ENCODE results near the gene GALNT2.

The GALNT2 gene

GRCh38 chr1:230224101-230224960 lies 157.3 kb downstream of the GALNT2 start:
- TF ChIP-seq CREB5 (CRISPR knock-in tag; IDR thresholded peaks at IDR 0.05; ENCODE audit: low read depth) = no peak
- no peak for TF ChIP-seq RARB (CRISPR knock-in tag; IDR thresholded peaks at IDR 0.05)
- TF ChIP-seq PATZ1 (CRISPR knock-in tag; IDR thresholded peaks at IDR 0.05; ENCODE audit: borderline replicate concordance) = no peak
- TF ChIP-seq ZNF70 (CRISPR knock-in tag; IDR thresholded peaks at IDR 0.05) = no peak
- TF ChIP-seq TSHZ2 (CRISPR knock-in tag; IDR thresholded peaks at IDR 0.05) = no peak
- TF ChIP-seq TCF4 (CRISPR knock-in tag; IDR thresholded peaks at IDR 0.05; ENCODE audit: borderline replicate concordance) = no peak
- TF ChIP-seq TOX (CRISPR knock-in tag; IDR thresholded peaks at IDR 0.05; ENCODE audit: borderline replicate concordance) = no peak
- no peak for TF ChIP-seq PPARA (CRISPR knock-in tag; IDR thresholded peaks at IDR 0.05; ENCODE audit: borderline replicate concordance)
- TF ChIP-seq POU6F1 (CRISPR knock-in tag; IDR thresholded peaks at IDR 0.05; ENCODE audit: borderline replicate concordance, low read depth) = no peak
- no peak for TF ChIP-seq CSDC2 (CRISPR knock-in tag; IDR thresholded peaks at IDR 0.05)
- TF ChIP-seq CSRNP3 (CRISPR knock-in tag; IDR thresholded peaks at IDR 0.05) = no peak
- no peak for TF ChIP-seq ZC3H10 (CRISPR knock-in tag; IDR thresholded peaks at IDR 0.05)
- TF ChIP-seq GLIS3 (CRISPR knock-in tag; IDR thresholded peaks at IDR 0.05) = no peak
- no peak for TF ChIP-seq SNAI2 (CRISPR knock-in tag; IDR thresholded peaks at IDR 0.05)
- TF ChIP-seq ISL1 (CRISPR knock-in tag; IDR thresholded peaks at IDR 0.05) = no peak
- no peak for ATAC-seq

GRCh38 chr1:230226007-230226800 lies 159.2 kb downstream of the GALNT2 start:
- no peak for ATAC-seq
- no peak for TF ChIP-seq OSR1 (CRISPR knock-in tag; IDR thresholded peaks at IDR 0.05)
- no peak for TF ChIP-seq GLIS3 (CRISPR knock-in tag; IDR thresholded peaks at IDR 0.05)
- TF ChIP-seq ZC3H10 (CRISPR knock-in tag; IDR thresholded peaks at IDR 0.05) = no peak
- TF ChIP-seq PATZ1 (CRISPR knock-in tag; IDR thresholded peaks at IDR 0.05; ENCODE audit: borderline replicate concordance) = no peak
- no peak for TF ChIP-seq PPARA (CRISPR knock-in tag; IDR thresholded peaks at IDR 0.05; ENCODE audit: borderline replicate concordance)
- no peak for TF ChIP-seq ISL1 (CRISPR knock-in tag; IDR thresholded peaks at IDR 0.05)
- TF ChIP-seq ZNF565 (CRISPR knock-in tag; conservative IDR thresholded peaks at IDR 0.05; ENCODE audit: low read depth) = no peak
- no peak for TF ChIP-seq CSRNP3 (CRISPR knock-in tag; IDR thresholded peaks at IDR 0.05)
- no peak for TF ChIP-seq ZNF8 (CRISPR knock-in tag; IDR thresholded peaks at IDR 0.05)
- no peak for TF ChIP-seq ZFP30 (CRISPR knock-in tag; IDR thresholded peaks at IDR 0.05)
- no peak for TF ChIP-seq TCF4 (CRISPR knock-in tag; IDR thresholded peaks at IDR 0.05; ENCODE audit: borderline replicate concordance)
- TF ChIP-seq SNAI2 (CRISPR knock-in tag; IDR thresholded peaks at IDR 0.05) = no peak
- no peak for TF ChIP-seq POU6F1 (CRISPR knock-in tag; IDR thresholded peaks at IDR 0.05; ENCODE audit: borderline replicate concordance, low read depth)
- TF ChIP-seq ARNTL (CRISPR knock-in tag; IDR thresholded peaks at IDR 0.05; ENCODE audit: borderline replicate concordance, low read depth) = no peak
- TF ChIP-seq ZNF70 (CRISPR knock-in tag; IDR thresholded peaks at IDR 0.05) = no peak
